Measurements from ENCODE around the gene C3orf22.

- no peak for TF ChIP-seq POLR2A (conservative IDR thresholded peaks at IDR 0.05)
- no peak for TF ChIP-seq FOS (IDR thresholded peaks at IDR 0.05; ENCODE audit: extremely low read depth, insufficient read length)
- TF ChIP-seq KAT7 (CRISPR knock-in tag; IDR thresholded peaks at IDR 0.05; ENCODE audit: borderline replicate concordance), result no peak
- TF ChIP-seq ATF4 (CRISPR knock-in tag; IDR thresholded peaks at IDR 0.05), result no peak
- no peak for TF ChIP-seq EP300 (IDR thresholded peaks at IDR 0.05; ENCODE audit: low read length)
- no peak for TF ChIP-seq IFI16 (CRISPR knock-in tag; IDR thresholded peaks at IDR 0.05)
These were observed 45.6 kb downstream of the C3orf22 start for GRCh38 chr3:126512916-126513650.

Data from K562 (cell line).